Endothelial cell of umbilical vein (primary cell): Measurements from ENCODE around the gene UGT1A9. TPM values are rescaled to one million over a fixed set of nuclear protein-coding genes. Genes with fewer than 3 reads are reported as not detected.

Experiments
- BruUV-seq: library from RNA; stranded (reverse); fragments of 400-500 nt; replicated peaks from 2 replicates; lab custom pipeline; 2021; lab: Mats Ljungman, UMichigan
- CTCF ChIA-PET: fragments of 300-600, 350-600 bp; sonication (Branson Sonifier 250); formaldehyde crosslinking; loops from one replicate; lab custom pipeline; 2021; ENCODE audit warnings: antibody characterized with exemption, inconsistent platforms; lab: Charles Lee
- POLR2A ChIA-PET: fragments of 300-600, 350-600 bp; sonication (Branson Sonifier 250); formaldehyde crosslinking; loops from one replicate; lab custom pipeline; 2021; ENCODE audit warnings: antibody characterized with exemption, inconsistent platforms; lab: Charles Lee
- DNase-seq: peaks from one replicate; pipeline ENCODE4 v3.0.0-alpha.2; 2011; ENCODE audit warnings: low read depth, low spot score
- FAIRE-seq: peaks from 2 replicates; lab custom pipeline; 2011; peaks lifted over from hg19 to GRCh38; lab: Jason Lieb, UNC
- H2AFZ ChIP-seq: 2 replicates; pipeline ENCODE4 v1.6.0; 2012; ENCODE audit warnings: low read depth, low read length, control low read depth, inconsistent platforms
- H3K27ac ChIP-seq: 2 replicates; pipeline ENCODE4 v1.5.1; 2011; ENCODE audit warnings: low read depth, mild to moderate bottlenecking, control low read depth, low read length, moderate library complexity; ENCODE audit not compliant: insufficient read depth
- H3K27me3 ChIP-seq, 2 experiments: 2 replicates each; pipeline versions ENCODE4 v1.6.0 to v1.6.1; 2011; ENCODE audit warnings: low read length in 2 of 2, mixed read lengths in 1 of 2; ENCODE audit not compliant: control insufficient read depth in 2 of 2, insufficient read depth in 2 of 2
- H3K36me3 ChIP-seq, 2 experiments: 2 replicates in 1 of 2; 3 replicates in 1 of 2; pipeline ENCODE4 v1.5.1; 2011; ENCODE audit warnings: low read length in 2 of 2, mild to moderate bottlenecking in 1 of 2, moderate library complexity in 1 of 2; ENCODE audit not compliant: control insufficient read depth in 2 of 2, insufficient read depth in 2 of 2; ENCODE audit errors: extremely low read depth in 1 of 2
- H3K4me1 ChIP-seq: 3 replicates; pipeline ENCODE4 v1.5.1; 2011; ENCODE audit warnings: mild to moderate bottlenecking, low read length; ENCODE audit not compliant: control insufficient read depth, insufficient read depth; ENCODE audit errors: extremely low read depth
- H3K4me2 ChIP-seq: 2 replicates; pipeline ENCODE4 v1.6.1; 2011; ENCODE audit warnings: low read length, control low read depth, mixed read lengths; ENCODE audit not compliant: insufficient read depth
- H3K4me3 ChIP-seq, 3 experiments: fragments of 200-600 bp in 1 of 3; sonication (generic), shearing (Covaris generic) in 1 of 3; replicated peaks in 1 of 3; 2 replicates each; pipeline ENCODE4 v1.5.1; 2011 to 2016; ENCODE audit warnings: control low read depth in 3 of 3, low read length in 3 of 3, mild to moderate bottlenecking in 2 of 3, inconsistent platforms in 1 of 3, low read depth in 1 of 3, moderate library complexity in 1 of 3; ENCODE audit not compliant: insufficient read depth in 1 of 3
- H3K79me2 ChIP-seq: 2 replicates; pipeline ENCODE4 v1.6.0; 2012; ENCODE audit warnings: low read length, inconsistent platforms; ENCODE audit not compliant: control insufficient read depth, insufficient read depth
- H3K9ac ChIP-seq: replicated peaks from 2 replicates; pipeline ENCODE3; 2011; ENCODE audit warnings: low read length, control low read depth; ENCODE audit not compliant: insufficient read depth; ENCODE audit errors: extremely low read depth
- H3K9me1 ChIP-seq: replicated peaks from 3 replicates; pipeline ENCODE4 v1.6.0; 2011; ENCODE audit warnings: mild to moderate bottlenecking, low read length; ENCODE audit not compliant: control insufficient read depth, insufficient read depth; ENCODE audit errors: extremely low read depth
- H3K9me3 ChIP-seq: replicated peaks from 2 replicates; pipeline ENCODE4 v1.5.1; 2012; ENCODE audit warnings: low read length, inconsistent platforms; ENCODE audit not compliant: control insufficient read depth, insufficient read depth
- H4K20me1 ChIP-seq: replicated peaks from 2 replicates; pipeline ENCODE3; 2011; ENCODE audit warnings: mild to moderate bottlenecking, low read length; ENCODE audit not compliant: control insufficient read depth, insufficient read depth; ENCODE audit errors: extremely low read depth
- EZH2 ChIP-seq: IDR thresholded peaks from 2 replicates; pipeline ENCODE4 v1.6.1; 2012; ENCODE audit warnings: borderline replicate concordance, low read depth, mild to moderate bottlenecking, moderate library complexity, low read length, inconsistent platforms; ENCODE audit not compliant: severe bottlenecking
- FOS ChIP-seq: IDR thresholded peaks from 2 replicates; pipeline ENCODE4 v1.6.1; 2011; ENCODE audit warnings: mild to moderate bottlenecking, low read length, moderate library complexity, borderline replicate concordance; ENCODE audit not compliant: insufficient read depth
- GATA2 ChIP-seq: IDR thresholded peaks from 2 replicates; pipeline ENCODE4 v1.7.0; 2011; ENCODE audit warnings: low read depth, mild to moderate bottlenecking, moderate library complexity, mixed read lengths, low read length; ENCODE audit not compliant: insufficient read length, insufficient read depth
- JUN ChIP-seq: IDR thresholded peaks from 2 replicates; pipeline ENCODE4 v1.6.1; 2011; ENCODE audit warnings: borderline replicate concordance, low read depth; ENCODE audit not compliant: insufficient read length, insufficient read depth
- MYC ChIP-seq: IDR thresholded peaks from one replicate; pipeline ENCODE4 v1.6.1; 2011; ENCODE audit warnings: mild to moderate bottlenecking, low read depth, low read length
- POLR2A ChIP-seq: IDR thresholded peaks from 2 replicates; pipeline ENCODE4 v1.6.1; 2012; ENCODE audit warnings: low read depth, mild to moderate bottlenecking, control low read depth, low read length
- POLR2AphosphoS5 ChIP-seq: IDR thresholded peaks from 2 replicates; pipeline ENCODE4 v1.6.1; 2012; ENCODE audit warnings: low read depth, mild to moderate bottlenecking, control low read depth, low read length, moderate library complexity; ENCODE audit not compliant: insufficient read depth
- dilution Hi-C: fragments of 300-500 bp; cut with MboI; formaldehyde crosslinking; loops from one replicate; pipeline ENCODE4 v1.15.0; 2019; ENCODE audit warnings: low sequenced_read_pairs; ENCODE audit not compliant: extremely low pct_ligation_motif_present
- intact Hi-C: fragments of 100-400 bp; cut with micrococcal nuclease; formaldehyde crosslinking; loops from one replicate; pipeline ENCODE4 v1.10.0; 2022
- polyA plus RNA-seq, 4 experiments: library from polyadenylated mRNA; depleted of rRNA in 3 of 4; stranded (reverse) in 3 of 4; unstranded in 1 of 4; fragments of >200 nt; gene quantifications; 2 replicates each; pipeline versions ENCODE4 v1.2.1 to v1.2.3, GENCODE V29; 2011 to 2012; ENCODE audit warnings: missing spikeins in 1 of 4
- total RNA-seq: library from RNA; stranded (reverse); gene quantifications from 2 replicates; pipeline ENCODE4 v1.2.3, GENCODE V29; 2021
- TF ChIP-seq, protein P1 (sequence below): IDR thresholded peaks from 2 replicates; pipeline ENCODE4 v1.6.1; 2011; ENCODE audit not compliant: insufficient read depth, insufficient read length
- TF ChIP-seq, protein P2 (sequence below), 2 donors: IDR thresholded peaks; 1 replicate in 1 of 2; 2 replicates in 1 of 2; pipeline ENCODE4 v1.5.1; 2011; ENCODE audit warnings: low read length in 2 of 2, mild to moderate bottlenecking in 2 of 2, moderate library complexity in 2 of 2, control low read depth in 1 of 2, inconsistent platforms in 1 of 2, low read depth in 1 of 2; ENCODE audit not compliant: insufficient read depth in 1 of 2; ENCODE audit errors: extremely low read depth in 1 of 2

Gene UGT1A9
- total and polyA plus RNA-seq, 2 donors (not counting 3 experiments of a cell fraction or from before 2014, with no cell fraction given): not detected

DNA sequence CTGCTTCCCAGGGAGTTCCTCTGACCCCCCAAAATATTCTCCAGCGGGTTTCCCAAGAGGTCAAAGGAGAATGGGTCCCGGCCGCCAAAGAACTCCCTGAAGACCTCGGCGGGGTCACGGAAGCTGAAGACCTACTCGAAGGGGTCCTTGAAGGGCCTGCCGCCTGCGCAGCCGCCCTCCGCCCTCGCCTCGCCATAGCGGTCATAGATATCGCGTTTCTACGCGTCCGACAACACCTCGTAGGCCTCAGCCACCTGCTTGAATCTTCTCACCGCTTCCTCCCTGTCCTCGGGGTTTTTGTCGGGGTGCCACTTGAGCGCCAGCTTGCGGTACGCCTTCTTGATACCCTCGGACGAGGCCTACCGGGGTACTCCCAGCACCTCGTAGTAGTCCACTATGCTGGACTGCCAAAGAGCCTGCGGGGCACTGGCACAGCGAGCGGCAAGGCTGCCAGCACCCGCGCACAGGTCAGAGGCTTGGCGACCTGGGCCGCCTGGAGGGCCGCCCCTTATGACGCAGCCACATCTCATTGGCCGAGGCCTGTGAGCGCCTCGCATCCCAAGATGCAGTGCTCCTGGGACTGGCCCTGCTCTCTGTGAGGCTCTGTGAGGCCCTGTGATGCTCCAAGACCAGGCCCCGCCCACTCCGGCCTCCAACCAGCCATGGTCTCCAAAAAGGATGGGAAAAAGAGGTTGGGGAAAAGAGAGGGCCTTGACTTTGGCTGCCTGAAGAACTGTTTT, 83.3 kb downstream of the UGT1A9 start:
- CTCF ChIA-PET: no interaction called here
- H3K4me2 ChIP-seq: no peak overlapping the region
- H3K36me3 ChIP-seq: no peaks in the 10 kb centered on the region
- no peaks in the 10 kb centered on the region for H4K20me1 ChIP-seq
- dilution Hi-C loops (no loop called here), intact Hi-C loops (no loop called here)
- BruUV-seq: no TSS peak
- no peak for DNase-seq
- H3K4me3 ChIP-seq: no peak overlapping the region
- TF ChIP-seq MYC (no peak), FOS (no peak), JUN (no peak), POLR2AphosphoS5 (no peak), GATA2 (no peak), POLR2A (no peak), EZH2 (no peak)
- TF ChIP-seq, protein P1, sequence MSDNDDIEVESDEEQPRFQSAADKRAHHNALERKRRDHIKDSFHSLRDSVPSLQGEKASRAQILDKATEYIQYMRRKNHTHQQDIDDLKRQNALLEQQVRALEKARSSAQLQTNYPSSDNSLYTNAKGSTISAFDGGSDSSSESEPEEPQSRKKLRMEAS: no peak
- TF ChIP-seq, protein P2, sequence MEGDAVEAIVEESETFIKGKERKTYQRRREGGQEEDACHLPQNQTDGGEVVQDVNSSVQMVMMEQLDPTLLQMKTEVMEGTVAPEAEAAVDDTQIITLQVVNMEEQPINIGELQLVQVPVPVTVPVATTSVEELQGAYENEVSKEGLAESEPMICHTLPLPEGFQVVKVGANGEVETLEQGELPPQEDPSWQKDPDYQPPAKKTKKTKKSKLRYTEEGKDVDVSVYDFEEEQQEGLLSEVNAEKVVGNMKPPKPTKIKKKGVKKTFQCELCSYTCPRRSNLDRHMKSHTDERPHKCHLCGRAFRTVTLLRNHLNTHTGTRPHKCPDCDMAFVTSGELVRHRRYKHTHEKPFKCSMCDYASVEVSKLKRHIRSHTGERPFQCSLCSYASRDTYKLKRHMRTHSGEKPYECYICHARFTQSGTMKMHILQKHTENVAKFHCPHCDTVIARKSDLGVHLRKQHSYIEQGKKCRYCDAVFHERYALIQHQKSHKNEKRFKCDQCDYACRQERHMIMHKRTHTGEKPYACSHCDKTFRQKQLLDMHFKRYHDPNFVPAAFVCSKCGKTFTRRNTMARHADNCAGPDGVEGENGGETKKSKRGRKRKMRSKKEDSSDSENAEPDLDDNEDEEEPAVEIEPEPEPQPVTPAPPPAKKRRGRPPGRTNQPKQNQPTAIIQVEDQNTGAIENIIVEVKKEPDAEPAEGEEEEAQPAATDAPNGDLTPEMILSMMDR (IDR thresholded peaks at IDR 0.05; ENCODE audit: extremely low read depth in 1 of 2, insufficient read depth in 1 of 2, low read depth in 1 of 2, low read length in 2 of 2): no peak
- POLR2A ChIA-PET: no interaction called here
- H3K27ac ChIP-seq: no peak overlapping the region
- no peaks in the 10 kb centered on the region for H3K9me3 ChIP-seq
- FAIRE-seq: no peak
- no peaks in the 10 kb centered on the region for H3K27me3 ChIP-seq
- H3K4me1 ChIP-seq: no peaks in the 10 kb centered on the region
- H3K79me2 ChIP-seq: no peaks in the 10 kb centered on the region
- H3K9ac ChIP-seq: no peak overlapping the region
- no peaks in the 10 kb centered on the region for H3K9me1 ChIP-seq
- H2AFZ ChIP-seq: no peak overlapping the region
